CMK (cell line): ENCODE results near the gene PAQR5.
"Not testable (repeated sequence)": the region's sequence is repeated elsewhere in the genome, so short reads cannot be mapped to it uniquely, and the experiment has no call there.

Experiments used
- DNase-seq: peaks from one replicate; pipeline ENCODE4 v3.0.0-alpha.2; 2010; ENCODE audit warnings: low read depth

The PAQR5 gene

GRCh38 chr15:69316291-69316690 lies 17.6 kb downstream of the PAQR5 start:
- DNase-seq = no peak

- DNase-seq = no peak
Measured at GRCh38 chr15:69317392-69317841, 18.7 kb downstream of the PAQR5 start.

- no peak for DNase-seq
Measured at GRCh38 chr15:69318033-69318432, 19.3 kb downstream of the PAQR5 start.

GRCh38 chr15:69319384-69320375 lies 21.0 kb downstream of the PAQR5 start:
- peak; percentile 56 for DNase-seq

- no peak for DNase-seq
Measured at GRCh38 chr15:69320977-69321554, 22.4 kb downstream of the PAQR5 start.

- no peak for DNase-seq
Measured at GRCh38 chr15:69323893-69324430, 25.2 kb downstream of the PAQR5 start.

GRCh38 chr15:69324565-69324964 lies 25.9 kb downstream of the PAQR5 start:
- no peak for DNase-seq

- no peak for DNase-seq
Measured at GRCh38 chr15:69325456-69325971, 26.8 kb downstream of the PAQR5 start.

- no peak for DNase-seq
Measured at GRCh38 chr15:69328080-69328479, 29.4 kb downstream of the PAQR5 start.

- no peak for DNase-seq
Measured at GRCh38 chr15:69328739-69329138, 30.0 kb downstream of the PAQR5 start.

GRCh38 chr15:69337138-69337537 lies 38.4 kb downstream of the PAQR5 start:
- no peak for DNase-seq

- no peak for DNase-seq
Measured at GRCh38 chr15:69338535-69339213, 40.0 kb downstream of the PAQR5 start.

- not testable (repeated sequence) for DNase-seq
Measured at GRCh38 chr15:69339214-69339543, 40.5 kb downstream of the PAQR5 start.

GRCh38 chr15:69340243-69340900 lies 41.7 kb downstream of the PAQR5 start:
- DNase-seq = no peak

GRCh38 chr15:69341356-69341755 lies 42.6 kb downstream of the PAQR5 start:
- DNase-seq = no peak

- no peak for DNase-seq
Measured at GRCh38 chr15:69342460-69343076, 43.9 kb downstream of the PAQR5 start.

- DNase-seq = no peak
Measured at GRCh38 chr15:69343133-69343532, 44.4 kb downstream of the PAQR5 start.

GRCh38 chr15:69344238-69344637 lies 45.5 kb downstream of the PAQR5 start:
- no peak for DNase-seq

- DNase-seq = no peak
Measured at GRCh38 chr15:69346112-69346511, 47.4 kb downstream of the PAQR5 start.

- no peak for DNase-seq
Measured at GRCh38 chr15:69351333-69351732, 52.6 kb downstream of the PAQR5 start.

GRCh38 chr15:69351884-69352283 lies 53.2 kb downstream of the PAQR5 start:
- DNase-seq = no peak
